Measurements from ENCODE around the gene SLC22A23. TPM values are rescaled to one million over a fixed set of nuclear protein-coding genes. Genes with fewer than 3 reads are reported as not detected.

The SLC22A23 gene
- total RNA-seq, 4 donors from 2014 or later = 7.1 to 9.6 (median 8.2) TPM

DNA sequence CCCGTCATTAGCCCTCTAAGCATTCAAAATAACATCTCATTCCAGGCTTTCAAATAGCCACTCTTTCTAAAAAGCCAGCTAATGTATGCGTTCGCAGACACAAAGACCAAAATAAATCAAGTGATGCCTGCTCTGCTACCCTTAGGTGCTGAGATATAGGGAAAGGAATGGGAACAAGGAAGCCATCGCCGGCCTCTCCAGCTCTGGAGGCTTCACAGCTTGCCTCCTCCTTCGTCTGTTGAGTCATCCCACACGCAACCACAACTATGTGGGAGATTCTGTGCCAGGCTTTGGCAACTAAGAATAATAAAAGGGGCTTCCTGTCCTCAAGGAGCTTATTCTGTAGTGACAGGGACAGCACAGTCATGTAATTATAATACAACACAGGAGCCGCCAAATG is 27.3 kb upstream of the SLC22A23 start:
- WGBS, 2 donors = 89 to 91% methylated on average over 8 of the region's 8 CpGs

DNA sequence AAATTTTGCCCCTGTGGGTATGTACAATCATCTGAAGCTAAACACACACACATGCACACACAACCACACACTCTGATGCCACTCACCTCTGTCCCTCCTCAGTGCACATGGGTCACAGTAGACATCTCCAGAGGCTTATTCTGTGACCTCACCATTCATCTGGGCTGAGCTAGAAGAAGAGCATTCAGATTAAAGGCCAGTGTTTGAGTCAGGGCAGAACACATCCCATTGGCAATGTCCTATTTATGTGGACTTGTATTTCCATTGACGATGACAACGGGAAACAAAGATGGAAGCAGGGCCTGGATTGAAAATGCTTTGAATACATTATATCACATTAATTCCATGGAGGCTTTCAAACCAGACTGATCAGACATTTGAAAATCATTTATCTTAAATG is 26.8 kb upstream of the SLC22A23 start:
- TF ChIP-seq, protein P1, sequence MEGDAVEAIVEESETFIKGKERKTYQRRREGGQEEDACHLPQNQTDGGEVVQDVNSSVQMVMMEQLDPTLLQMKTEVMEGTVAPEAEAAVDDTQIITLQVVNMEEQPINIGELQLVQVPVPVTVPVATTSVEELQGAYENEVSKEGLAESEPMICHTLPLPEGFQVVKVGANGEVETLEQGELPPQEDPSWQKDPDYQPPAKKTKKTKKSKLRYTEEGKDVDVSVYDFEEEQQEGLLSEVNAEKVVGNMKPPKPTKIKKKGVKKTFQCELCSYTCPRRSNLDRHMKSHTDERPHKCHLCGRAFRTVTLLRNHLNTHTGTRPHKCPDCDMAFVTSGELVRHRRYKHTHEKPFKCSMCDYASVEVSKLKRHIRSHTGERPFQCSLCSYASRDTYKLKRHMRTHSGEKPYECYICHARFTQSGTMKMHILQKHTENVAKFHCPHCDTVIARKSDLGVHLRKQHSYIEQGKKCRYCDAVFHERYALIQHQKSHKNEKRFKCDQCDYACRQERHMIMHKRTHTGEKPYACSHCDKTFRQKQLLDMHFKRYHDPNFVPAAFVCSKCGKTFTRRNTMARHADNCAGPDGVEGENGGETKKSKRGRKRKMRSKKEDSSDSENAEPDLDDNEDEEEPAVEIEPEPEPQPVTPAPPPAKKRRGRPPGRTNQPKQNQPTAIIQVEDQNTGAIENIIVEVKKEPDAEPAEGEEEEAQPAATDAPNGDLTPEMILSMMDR (IDR thresholded peaks at IDR 0.05) = no peak
- no peak for TF ChIP-seq EP300 (IDR thresholded peaks at IDR 0.05)
- H3K27me3 ChIP-seq = peaks cover 0 to 9% of the 10 kb centered on the region in 2 donors
- WGBS, 2 donors = 92 to 97% methylated on average over 2 of the region's 2 CpGs

More for the DNA sequence above, 27.3 kb upstream of the SLC22A23 start:
- Histone ChIP-seq H3K9me3 (peaks cover 0 to 12% (median 4%) of the 10 kb centered on the region in 4 donors), H3K36me3 (no peaks in the 10 kb centered on the region), H3K27ac (no peak overlapping the region), H3K4me1 (no peaks in the 10 kb centered on the region), H3K4me3 (no peak overlapping the region), H3K27me3 (peaks cover 0 to 9% of the 10 kb centered on the region in 2 donors)
- TF ChIP-seq POLR2A (IDR thresholded peaks at IDR 0.05) (no peak), EP300 (IDR thresholded peaks at IDR 0.05) (no peak)
- TF ChIP-seq, protein P1 (IDR thresholded peaks at IDR 0.05) = no peak
- no peak for DNase-seq (ENCODE audit: low spot score in 2 of 2)

GRCh38 chr6:3482869-3483268 is 26.0 kb upstream of the SLC22A23 start:
- TF ChIP-seq EP300 (IDR thresholded peaks at IDR 0.05) (no peak), POLR2A (IDR thresholded peaks at IDR 0.05) (no peak)
- TF ChIP-seq, protein P1 (IDR thresholded peaks at IDR 0.05) = no peak
- H3K27me3 ChIP-seq = peaks cover 0 to 9% of the 10 kb centered on the region in 2 donors
- H3K9me3 ChIP-seq = peaks cover 0 to 12% (median 4%) of the 10 kb centered on the region in 4 donors
- WGBS, 2 donors = 53 to 63% methylated on average over 3 to 4 of the region's 4 CpGs
- no peak for DNase-seq (ENCODE audit: low spot score in 2 of 2)
- H3K27ac ChIP-seq = no peak overlapping the region
- H3K36me3 ChIP-seq = no peaks in the 10 kb centered on the region
- no peaks in the 10 kb centered on the region for H3K4me1 ChIP-seq
- no peak overlapping the region for H3K4me3 ChIP-seq

More for the DNA sequence above, 26.8 kb upstream of the SLC22A23 start:
- DNase-seq (ENCODE audit: low spot score in 2 of 2) = no peak
- H3K27ac ChIP-seq = no peak overlapping the region
- no peaks in the 10 kb centered on the region for H3K4me1 ChIP-seq
- peaks cover 0 to 12% (median 4%) of the 10 kb centered on the region in 4 donors for H3K9me3 ChIP-seq
- H3K36me3 ChIP-seq = no peaks in the 10 kb centered on the region
- H3K4me3 ChIP-seq = no peak overlapping the region

DNA sequence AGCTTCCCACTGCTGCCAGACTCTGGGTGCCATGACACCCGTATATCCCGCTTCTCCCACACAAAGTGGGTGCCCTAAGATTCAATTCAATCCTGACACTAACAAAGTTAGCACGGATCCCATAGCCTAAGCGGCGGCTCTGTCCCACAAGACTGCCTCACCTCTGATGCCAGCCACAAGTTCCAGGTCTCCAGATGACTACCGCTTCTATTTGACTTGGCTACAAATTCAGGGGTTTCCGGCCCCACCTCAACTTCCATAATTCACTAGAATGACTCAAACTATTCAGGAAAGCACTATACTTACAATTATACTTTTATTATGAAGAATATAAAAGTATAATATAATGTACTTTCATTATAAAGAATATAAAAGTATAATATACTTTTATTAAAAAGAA is 24.8 kb upstream of the SLC22A23 start:
- Histone ChIP-seq H3K36me3 (no peaks in the 10 kb centered on the region), H3K4me1 (no peaks in the 10 kb centered on the region), H3K27ac (no peak overlapping the region), H3K27me3 (peaks cover 0 to 9% of the 10 kb centered on the region in 2 donors), H3K9me3 (peaks cover 0 to 12% (median 4%) of the 10 kb centered on the region in 4 donors), H3K4me3 (no peak overlapping the region)
- DNase-seq (ENCODE audit: low spot score in 2 of 2) = no peak
- TF ChIP-seq, protein P1 (IDR thresholded peaks at IDR 0.05) = no peak
- TF ChIP-seq POLR2A (IDR thresholded peaks at IDR 0.05) = no peak
- TF ChIP-seq EP300 (IDR thresholded peaks at IDR 0.05) = no peak
- 93 to 96% methylated on average over 7 of the region's 7 CpGs for WGBS, 2 donors

DNA sequence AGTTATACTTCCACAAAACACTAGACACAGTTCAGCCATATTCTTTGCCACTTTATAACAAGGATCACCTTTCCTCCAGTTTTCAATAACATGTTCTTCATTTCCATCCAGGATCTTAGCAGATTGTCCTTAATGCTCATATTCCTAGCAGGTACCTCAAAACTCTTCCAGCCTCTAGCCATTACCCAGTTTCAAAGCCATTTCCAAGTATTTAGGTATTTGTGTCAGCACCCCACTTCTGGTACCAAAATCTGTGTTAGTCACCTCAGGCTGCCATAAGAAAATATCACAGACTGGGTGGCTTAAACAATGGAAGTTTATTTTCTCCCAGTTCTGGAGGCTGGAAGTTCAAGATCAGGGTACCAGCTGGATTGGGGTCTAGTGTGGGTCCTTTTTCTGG is 23.2 kb upstream of the SLC22A23 start:
- Histone ChIP-seq H3K4me1 (no peaks in the 10 kb centered on the region), H3K27ac (no peak overlapping the region), H3K36me3 (no peaks in the 10 kb centered on the region), H3K27me3 (peaks cover 0 to 9% of the 10 kb centered on the region in 2 donors), H3K9me3 (peaks cover 0 to 12% (median 4%) of the 10 kb centered on the region in 4 donors), H3K4me3 (no peak overlapping the region)
- DNase-seq (ENCODE audit: low spot score in 2 of 2) = no peak
- TF ChIP-seq EP300 (IDR thresholded peaks at IDR 0.05) (no peak), POLR2A (IDR thresholded peaks at IDR 0.05) (no peak)
- TF ChIP-seq, protein P1 (IDR thresholded peaks at IDR 0.05) = no peak
